GM12873 (cell line): ENCODE results near the gene SOD1.

Source experiments
- TF ChIP-seq, protein P1 (sequence below): IDR thresholded peaks from 2 replicates; pipeline ENCODE4 v1.5.1; 2012; ENCODE audit warnings: low read depth, mild to moderate bottlenecking, moderate library complexity, low read length, control low read depth; ENCODE audit not compliant: insufficient read depth; ENCODE audit errors: missing control alignments

The SOD1 gene

DNA sequence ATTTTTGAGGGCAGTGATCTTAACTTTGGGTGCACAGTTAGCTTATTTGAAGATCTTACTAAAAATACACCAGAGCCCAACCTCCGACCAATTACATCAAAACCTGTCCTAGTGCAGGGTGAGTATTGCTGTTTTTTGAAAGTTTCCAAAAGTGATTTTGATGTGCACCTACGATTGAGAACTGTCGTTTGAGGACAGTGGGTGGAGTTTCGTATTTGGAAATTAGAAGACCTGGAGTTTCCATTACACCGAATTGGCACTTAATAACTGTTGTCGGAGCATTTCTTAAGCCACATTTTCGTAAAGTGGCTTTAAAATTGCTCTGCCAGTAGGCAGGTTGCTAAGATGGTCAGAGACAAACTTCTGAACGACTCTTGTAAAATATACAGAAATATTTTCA lies 1.1 kb downstream of the SOD1 start:
- TF ChIP-seq, protein P1, sequence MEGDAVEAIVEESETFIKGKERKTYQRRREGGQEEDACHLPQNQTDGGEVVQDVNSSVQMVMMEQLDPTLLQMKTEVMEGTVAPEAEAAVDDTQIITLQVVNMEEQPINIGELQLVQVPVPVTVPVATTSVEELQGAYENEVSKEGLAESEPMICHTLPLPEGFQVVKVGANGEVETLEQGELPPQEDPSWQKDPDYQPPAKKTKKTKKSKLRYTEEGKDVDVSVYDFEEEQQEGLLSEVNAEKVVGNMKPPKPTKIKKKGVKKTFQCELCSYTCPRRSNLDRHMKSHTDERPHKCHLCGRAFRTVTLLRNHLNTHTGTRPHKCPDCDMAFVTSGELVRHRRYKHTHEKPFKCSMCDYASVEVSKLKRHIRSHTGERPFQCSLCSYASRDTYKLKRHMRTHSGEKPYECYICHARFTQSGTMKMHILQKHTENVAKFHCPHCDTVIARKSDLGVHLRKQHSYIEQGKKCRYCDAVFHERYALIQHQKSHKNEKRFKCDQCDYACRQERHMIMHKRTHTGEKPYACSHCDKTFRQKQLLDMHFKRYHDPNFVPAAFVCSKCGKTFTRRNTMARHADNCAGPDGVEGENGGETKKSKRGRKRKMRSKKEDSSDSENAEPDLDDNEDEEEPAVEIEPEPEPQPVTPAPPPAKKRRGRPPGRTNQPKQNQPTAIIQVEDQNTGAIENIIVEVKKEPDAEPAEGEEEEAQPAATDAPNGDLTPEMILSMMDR, result no peak

DNA sequence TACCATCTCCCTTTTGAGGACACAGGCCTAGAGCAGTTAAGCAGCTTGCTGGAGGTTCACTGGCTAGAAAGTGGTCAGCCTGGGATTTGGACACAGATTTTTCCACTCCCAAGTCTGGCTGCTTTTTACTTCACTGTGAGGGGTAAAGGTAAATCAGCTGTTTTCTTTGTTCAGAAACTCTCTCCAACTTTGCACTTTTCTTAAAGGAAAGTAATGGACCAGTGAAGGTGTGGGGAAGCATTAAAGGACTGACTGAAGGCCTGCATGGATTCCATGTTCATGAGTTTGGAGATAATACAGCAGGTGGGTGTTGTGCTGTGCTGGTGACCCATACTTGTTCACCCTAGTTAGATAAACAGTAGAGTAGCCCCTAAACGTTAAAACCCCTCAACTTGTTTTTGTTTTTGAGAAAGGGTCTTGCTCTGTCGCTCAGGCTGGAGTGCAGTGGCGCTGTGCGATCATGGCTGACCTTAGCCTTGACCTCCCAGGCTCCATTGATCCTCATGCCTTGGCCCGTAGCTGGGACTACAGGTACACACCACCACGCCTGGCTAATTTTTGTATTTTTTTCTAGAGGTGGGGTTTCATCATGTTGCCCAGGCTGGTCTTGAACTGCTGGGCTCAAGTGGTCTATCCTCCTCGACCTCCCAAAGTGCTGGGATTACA lies 4.2 kb downstream of the SOD1 start:
- TF ChIP-seq, protein P1, result no peak

DNA sequence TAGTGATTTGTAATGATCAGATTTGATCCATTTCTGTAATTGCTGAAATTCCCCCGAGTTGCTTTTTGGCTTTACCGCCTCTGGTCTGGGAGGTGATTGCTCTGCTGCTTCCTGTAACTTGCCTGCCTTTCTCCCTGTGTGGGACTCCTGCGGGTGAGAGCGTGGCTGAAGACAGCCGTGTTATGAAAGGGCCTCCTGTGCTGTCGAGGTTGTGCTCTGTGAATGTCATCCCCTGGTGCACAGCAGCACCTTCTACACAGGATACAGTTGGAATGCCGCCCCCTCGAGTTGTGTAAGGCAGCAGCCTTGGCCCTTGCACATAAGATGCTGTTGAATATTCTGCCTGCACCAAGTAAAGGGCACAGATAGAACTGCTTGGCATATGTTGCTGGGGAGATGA lies 5.9 kb downstream of the SOD1 start:
- TF ChIP-seq, protein P1, result no peak

DNA sequence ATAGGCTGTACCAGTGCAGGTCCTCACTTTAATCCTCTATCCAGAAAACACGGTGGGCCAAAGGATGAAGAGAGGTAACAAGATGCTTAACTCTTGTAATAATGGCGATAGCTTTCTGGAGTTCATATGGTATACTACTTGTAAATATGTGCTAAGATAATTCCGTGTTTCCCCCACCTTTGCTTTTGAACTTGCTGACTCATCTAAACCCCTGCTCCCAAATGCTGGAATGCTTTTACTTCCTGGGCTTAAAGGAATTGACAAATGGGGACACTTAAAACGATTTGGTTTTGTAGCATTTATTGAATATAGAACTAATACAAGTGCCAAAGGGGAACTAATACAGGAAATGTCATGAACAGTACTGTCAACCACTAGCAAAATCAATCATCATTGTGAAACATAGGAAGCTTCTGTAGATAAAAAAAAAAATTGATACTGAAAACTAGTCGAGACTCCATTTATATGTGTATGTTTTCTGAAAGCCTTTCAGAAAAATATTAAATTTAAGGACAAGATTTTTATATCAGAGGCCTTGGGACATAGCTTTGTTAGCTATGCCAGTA lies 7.0 kb downstream of the SOD1 start:
- TF ChIP-seq, protein P1, result no peak

DNA sequence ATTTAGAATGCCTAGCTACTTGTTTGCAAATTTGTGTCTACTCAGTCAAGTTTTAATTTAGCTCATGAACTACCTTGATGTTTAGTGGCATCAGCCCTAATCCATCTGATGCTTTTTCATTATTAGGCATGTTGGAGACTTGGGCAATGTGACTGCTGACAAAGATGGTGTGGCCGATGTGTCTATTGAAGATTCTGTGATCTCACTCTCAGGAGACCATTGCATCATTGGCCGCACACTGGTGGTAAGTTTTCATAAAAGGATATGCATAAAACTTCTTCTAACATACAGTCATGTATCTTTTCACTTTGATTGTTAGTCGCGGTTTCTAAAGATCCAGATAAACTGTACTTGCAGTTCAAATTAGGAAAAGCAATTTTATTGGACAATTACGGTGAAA lies 7.6 kb downstream of the SOD1 start:
- TF ChIP-seq, protein P1, result no peak

DNA sequence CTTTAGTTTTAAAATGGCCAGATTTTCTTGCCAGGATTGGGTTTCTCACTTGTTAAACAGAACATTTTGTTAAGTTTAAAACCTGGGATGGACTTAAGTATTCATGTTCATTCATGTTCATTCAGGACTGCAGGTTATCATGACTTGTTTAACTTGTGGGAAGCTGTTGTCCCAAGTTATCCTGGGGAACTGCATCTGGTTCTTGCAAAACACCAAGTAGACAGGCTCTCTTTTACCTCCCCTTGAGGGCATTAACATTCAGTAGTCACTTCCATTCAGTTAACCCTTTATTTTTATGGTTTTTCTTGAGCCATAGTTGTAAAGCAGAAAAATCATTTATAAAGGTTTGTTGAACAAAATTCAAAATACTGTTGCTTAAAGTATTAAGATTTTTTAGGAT lies 8.1 kb downstream of the SOD1 start:
- TF ChIP-seq, protein P1, result no peak

DNA sequence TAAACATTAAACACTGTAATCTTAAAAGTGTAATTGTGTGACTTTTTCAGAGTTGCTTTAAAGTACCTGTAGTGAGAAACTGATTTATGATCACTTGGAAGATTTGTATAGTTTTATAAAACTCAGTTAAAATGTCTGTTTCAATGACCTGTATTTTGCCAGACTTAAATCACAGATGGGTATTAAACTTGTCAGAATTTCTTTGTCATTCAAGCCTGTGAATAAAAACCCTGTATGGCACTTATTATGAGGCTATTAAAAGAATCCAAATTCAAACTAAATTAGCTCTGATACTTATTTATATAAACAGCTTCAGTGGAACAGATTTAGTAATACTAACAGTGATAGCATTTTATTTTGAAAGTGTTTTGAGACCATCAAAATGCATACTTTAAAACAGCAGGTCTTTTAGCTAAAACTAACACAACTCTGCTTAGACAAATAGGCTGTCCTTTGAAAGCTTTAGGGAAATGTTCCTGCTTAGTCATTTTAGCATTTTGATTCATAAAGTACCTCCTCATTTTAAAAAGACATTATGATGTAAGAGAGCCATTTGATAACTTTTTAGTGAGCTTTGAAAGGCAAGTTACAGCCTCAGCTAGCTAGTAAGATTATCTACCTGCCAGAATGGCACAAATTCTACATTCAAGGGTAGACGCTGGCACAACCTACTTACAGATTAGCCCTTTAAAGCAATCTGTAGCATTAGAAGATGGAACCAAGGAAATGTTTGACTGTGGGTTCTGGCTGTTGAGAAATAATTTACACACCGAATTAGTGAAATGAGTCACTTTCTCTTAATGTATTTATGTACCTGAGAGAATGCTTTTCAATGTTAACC lies 9.4 kb downstream of the SOD1 start:
- TF ChIP-seq, protein P1, result no peak
